WTC11 (cell line): ENCODE measurements around the gene FAM204A. TPM values are rescaled to one million over a fixed set of nuclear protein-coding genes. Genes with fewer than 3 reads are reported as not detected.

Experiments
- ATAC-seq: fragments of 200-7000 bp; cut with Tn5 transposase; 2 replicates; pipeline ENCODE4 v1.10.0; 2021; ENCODE audit warnings: mild to moderate bottlenecking, moderate library complexity
- CTCF ChIA-PET: fragments of 300-600 bp; sonication (Branson Sonifier 250); formaldehyde crosslinking; loops from one replicate; lab custom pipeline; 2021; ENCODE audit warnings: antibody characterized with exemption; lab: Charles Lee
- POLR2A ChIA-PET: fragments of 350-600 bp; sonication (Branson Sonifier 250); formaldehyde crosslinking; loops from one replicate; lab custom pipeline; 2021; ENCODE audit warnings: antibody characterized with exemption; lab: Charles Lee
- DNase-seq: peaks from one replicate; pipeline ENCODE4 v3.0.0; 2021; ENCODE audit warnings: low spot score
- H3K27ac Mint-ChIP-seq: 2 replicates; pipeline ENCODE4 v1.8.0; 2021; ENCODE audit warnings: mixed read lengths
- H3K27me3 Mint-ChIP-seq: 2 replicates; pipeline ENCODE4 v1.8.0; 2021; ENCODE audit warnings: low read depth, mild to moderate bottlenecking, moderate library complexity, mixed read lengths
- H3K36me3 Mint-ChIP-seq: 2 replicates; pipeline ENCODE4 v1.8.0; 2021; ENCODE audit warnings: mixed read lengths
- H3K4me1 Mint-ChIP-seq: 2 replicates; pipeline ENCODE4 v1.8.0; 2022; ENCODE audit warnings: mixed read lengths
- H3K4me3 Mint-ChIP-seq: 2 replicates; pipeline ENCODE4 v1.8.0; 2021; ENCODE audit warnings: mild to moderate bottlenecking, moderate library complexity, mixed read lengths
- H3K9me3 Mint-ChIP-seq: 2 replicates; pipeline ENCODE4 v1.8.0; 2021; ENCODE audit warnings: mixed read lengths
- AFF4 ChIP-seq: sonication (generic); formaldehyde crosslinking; IDR thresholded peaks from 2 replicates; pipeline ENCODE4 v1.8.1; 2023; ENCODE audit warnings: mild to moderate bottlenecking, missing genetic modification reagents, borderline replicate concordance
- AR ChIP-seq: fragments of 250-450 bp; sonication (Bioruptor Pico); IDR thresholded peaks from 2 replicates; pipeline ENCODE4 v1.9.0; 2021; ENCODE audit warnings: mild to moderate bottlenecking
- ATF6 ChIP-seq: sonication (generic); formaldehyde crosslinking; IDR thresholded peaks from 2 replicates; pipeline ENCODE4 v1.8.1; 2023; ENCODE audit warnings: mild to moderate bottlenecking, missing genetic modification reagents
- ERG ChIP-seq: fragments of 250-450 bp; sonication (Bioruptor Pico); IDR thresholded peaks from 2 replicates; pipeline ENCODE4 v1.8.0; 2021; ENCODE audit warnings: mild to moderate bottlenecking
- ETV6 ChIP-seq: sonication (generic); formaldehyde crosslinking; IDR thresholded peaks from 2 replicates; pipeline ENCODE4 v1.8.1; 2022; ENCODE audit warnings: mild to moderate bottlenecking, missing genetic modification reagents
- FOXJ3 ChIP-seq: sonication (generic); formaldehyde crosslinking; IDR thresholded peaks from 2 replicates; pipeline ENCODE4 v1.9.0; 2021; ENCODE audit warnings: missing genetic modification reagents, mild to moderate bottlenecking, borderline replicate concordance
- FOXK1 ChIP-seq: sonication (generic); formaldehyde crosslinking; IDR thresholded peaks from 2 replicates; pipeline ENCODE4 v1.8.0; 2022; ENCODE audit warnings: mild to moderate bottlenecking, moderate library complexity, missing genetic modification reagents
- GTF2I ChIP-seq: fragments of 250-450 bp; sonication (Bioruptor Pico); conservative IDR thresholded peaks from 2 replicates; pipeline ENCODE4 v1.4.0; 2021; ENCODE audit warnings: mild to moderate bottlenecking
- MYBL2 ChIP-seq: sonication (generic); formaldehyde crosslinking; IDR thresholded peaks from 2 replicates; pipeline ENCODE4 v1.8.1; 2023; ENCODE audit warnings: mild to moderate bottlenecking, moderate library complexity, missing genetic modification reagents
- NFATC4 ChIP-seq: fragments of 250-450 bp; sonication (Bioruptor Pico); IDR thresholded peaks from 2 replicates; pipeline ENCODE4 v1.9.0; 2021; ENCODE audit warnings: mild to moderate bottlenecking
- OVOL2 ChIP-seq: fragments of 250-450 bp; sonication (Bioruptor Pico); IDR thresholded peaks from 2 replicates; pipeline ENCODE4 v1.9.0; 2021; ENCODE audit warnings: mild to moderate bottlenecking, borderline replicate concordance
- SMAD3 ChIP-seq: sonication (generic); formaldehyde crosslinking; IDR thresholded peaks from 2 replicates; pipeline ENCODE4 v1.8.0; 2022; ENCODE audit warnings: missing genetic modification reagents, mild to moderate bottlenecking, borderline replicate concordance
- TEAD4 ChIP-seq: sonication (generic); formaldehyde crosslinking; IDR thresholded peaks from 2 replicates; pipeline ENCODE4 v1.8.0; 2022; ENCODE audit warnings: mild to moderate bottlenecking, missing genetic modification reagents
- ZNF232 ChIP-seq: sonication (generic); formaldehyde crosslinking; IDR thresholded peaks from 2 replicates; pipeline ENCODE4 v1.8.0; 2022; ENCODE audit warnings: mild to moderate bottlenecking, missing genetic modification reagents
- ZNF512 ChIP-seq: sonication (generic); formaldehyde crosslinking; IDR thresholded peaks from 2 replicates; pipeline ENCODE4 v1.8.1; 2022; ENCODE audit warnings: missing genetic modification reagents, borderline replicate concordance
- ZNF532 ChIP-seq: fragments of 250-450 bp; sonication (Bioruptor Pico); IDR thresholded peaks from 2 replicates; pipeline ENCODE4 v1.9.0; 2021; ENCODE audit warnings: mild to moderate bottlenecking, borderline replicate concordance
- ZNF671 ChIP-seq: fragments of 250-450 bp; sonication (Bioruptor Pico); IDR thresholded peaks from 2 replicates; pipeline ENCODE4 v1.8.0; 2021; ENCODE audit warnings: mild to moderate bottlenecking
- total RNA-seq: library from RNA; stranded (reverse); gene quantifications from 3 replicates; pipeline ENCODE4 v1.2.3, GENCODE V29; 2021

FAM204A gene
- total RNA-seq, 1 experiment from 2014 or later = 33.3 TPM

GRCh38 chr10:118305730-118306129 lies 36.4 kb downstream of the FAM204A start:
- H3K4me3 Mint-ChIP-seq = no peak overlapping the region
- peaks cover 6% of the 10 kb centered on the region; the same call in 1 of the 2 replicates for H3K36me3 Mint-ChIP-seq
- no peak overlapping the region for H3K27ac Mint-ChIP-seq
- H3K27me3 Mint-ChIP-seq = no peaks in the 10 kb centered on the region
- 0 out of 2 replicates have a peak, but pooled peaks cover 4% of the 10 kb centered on the region for H3K4me1 Mint-ChIP-seq
- H3K9me3 Mint-ChIP-seq = no peaks in the 10 kb centered on the region
- ChIA-PET CTCF (interaction anchor here (1.0 kb wide), 1 partner anchor 153 kb away, joined by 4 read pairs; no protein-coding TSS in a partner anchor), POLR2A (no interaction called here)
- ATAC-seq (no peak), DNase-seq (no peak)
- TF ChIP-seq FOXJ3 (CRISPR knock-in tag) (no peak), OVOL2 (CRISPR knock-in tag) (no peak), AFF4 (CRISPR knock-in tag) (no peak), ZNF671 (no peak), FOXK1 (CRISPR knock-in tag) (no peak), TEAD4 (CRISPR knock-in tag) (no peak), SMAD3 (CRISPR knock-in tag) (no peak), ZNF232 (CRISPR knock-in tag) (no peak), GTF2I (CRISPR knock-in tag) (no peak), ETV6 (CRISPR knock-in tag) (no peak), ZNF532 (CRISPR knock-in tag) (no peak), MYBL2 (CRISPR knock-in tag) (no peak), ATF6 (CRISPR knock-in tag) (no peak)

- ChIA-PET POLR2A (no interaction called here), CTCF (interaction anchor here (1.0 to 1.5 kb wide), 3 partner anchors 45 to 155 kb away, joined by 3 to 4 read pairs (median 3); no protein-coding TSS in a partner anchor)
- Mint-ChIP-seq H3K27ac (no peak overlapping the region), H3K4me3 (no peak overlapping the region), H3K4me1 (0 out of 2 replicates have a peak, but pooled peaks cover 4% of the 10 kb centered on the region), H3K9me3 (no peaks in the 10 kb centered on the region), H3K27me3 (no peaks in the 10 kb centered on the region), H3K36me3 (peaks cover 6% of the 10 kb centered on the region; the same call in 1 of the 2 replicates)
- no peak for ATAC-seq
- no peak for DNase-seq
- TF ChIP-seq GTF2I (CRISPR knock-in tag) (no peak), NFATC4 (no peak), ZNF512 (CRISPR knock-in tag) (no peak), AR (CRISPR knock-in tag) (no peak), ERG (CRISPR knock-in tag) (no peak)
Measured at GRCh38 chr10:118304521-118304920, 37.6 kb downstream of the FAM204A start.
